ENCODE results near the gene TNS1. TPM values are rescaled to one million over a fixed set of nuclear protein-coding genes. Genes with fewer than 3 reads are reported as not detected.

The TNS1 gene
- total RNA-seq, 2 donors from 2014 or later, result 168 to 174 TPM

DNA sequence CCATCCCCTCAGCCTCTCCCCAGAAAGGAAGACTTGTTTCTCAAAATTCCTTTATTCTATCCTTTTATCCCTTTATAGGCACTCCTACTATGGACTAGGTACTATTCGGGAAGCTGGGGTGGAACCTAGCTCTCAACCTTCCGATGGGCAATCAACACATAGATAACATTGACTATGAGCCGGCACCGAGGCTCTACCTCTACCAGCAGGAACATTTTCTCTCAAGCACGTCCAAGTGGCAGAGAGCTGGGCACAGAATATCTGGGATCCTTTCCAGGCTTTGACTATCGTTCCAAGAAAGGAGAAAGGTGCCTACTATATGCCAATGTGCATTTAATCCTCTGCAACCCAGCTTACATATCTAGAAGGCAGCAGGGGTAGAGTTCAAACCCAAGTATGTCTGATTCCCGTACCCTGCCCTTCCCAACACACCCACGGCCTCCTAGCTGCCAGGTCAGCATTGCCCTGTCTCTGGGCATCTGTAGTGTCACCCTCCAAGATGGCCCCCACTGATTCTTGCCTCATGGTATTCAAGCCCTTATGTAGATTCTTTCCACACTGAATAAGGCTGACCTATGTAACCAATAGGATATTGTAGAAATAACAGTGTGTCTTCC is 28.3 kb downstream of the TNS1 start:
- intact Hi-C loops (cut with DNase I), result no loop called here
- no peak overlapping the region for H3K27ac ChIP-seq
- ATAC-seq, result peak; percentile 29
- peaks cover 17% of the 10 kb centered on the region for H3K4me1 ChIP-seq
- no peaks in the 10 kb centered on the region for H3K9me3 ChIP-seq
- WGBS, 2 donors, result 19 to 32% methylated on average over 8 of the region's 8 CpGs
- peak in 2 of 4 donors; percentile 11 to 37 for DNase-seq
- TF ChIP-seq CTCF (IDR thresholded peaks at IDR 0.05) (no peak), POLR2A (IDR thresholded peaks at IDR 0.05) (no peak)
- no peaks in the 10 kb centered on the region for H3K27me3 ChIP-seq
- H3K4me3 ChIP-seq, result no peak overlapping the region
- no peaks in the 10 kb centered on the region for H3K36me3 ChIP-seq (replicated peaks in 1 of 2; ENCODE audit: insufficient read depth in 1 of 2, low read depth in 2 of 2)

GRCh38 chr2:217973008-217973787 is 29.6 kb downstream of the TNS1 start:
- peak in 2 of 4 donors; percentile 4 to 5 for DNase-seq

DNA sequence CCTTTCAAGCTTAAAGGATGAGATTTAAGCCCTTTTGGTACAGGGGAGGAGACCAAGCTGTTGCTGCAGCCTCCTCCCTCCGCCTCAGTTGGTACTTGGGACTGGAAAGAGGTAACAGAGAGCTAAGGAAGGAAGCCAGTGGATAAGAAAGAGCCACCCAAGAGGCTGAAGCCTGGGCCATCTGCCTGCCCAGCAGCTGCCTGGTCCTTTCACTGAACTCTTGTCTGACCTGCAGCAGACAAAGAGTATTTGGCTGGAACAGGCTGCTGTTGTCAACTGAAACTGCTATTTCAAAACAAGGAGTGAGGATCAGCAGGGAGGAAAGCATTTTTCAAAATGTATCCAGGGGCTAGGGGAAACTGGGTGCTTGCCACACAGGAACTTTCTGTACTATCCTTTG is 30.3 kb downstream of the TNS1 start:
- no peaks in the 10 kb centered on the region for H3K9me3 ChIP-seq
- WGBS, 2 donors, result 70 to 75% methylated on average over 1 of the region's 1 CpG
- no peaks in the 10 kb centered on the region for H3K36me3 ChIP-seq (replicated peaks in 1 of 2; ENCODE audit: insufficient read depth in 1 of 2, low read depth in 2 of 2)
- no peak for TF ChIP-seq CTCF (IDR thresholded peaks at IDR 0.05)
- TF ChIP-seq POLR2A (IDR thresholded peaks at IDR 0.05), result no peak
- H3K4me3 ChIP-seq, result no peak overlapping the region
- peak in 2 of 4 donors; percentile 5 to 7 for DNase-seq
- H3K27me3 ChIP-seq, result no peaks in the 10 kb centered on the region
- peak overlapping the region in 1 of 4 donors; percentile 8 for H3K27ac ChIP-seq
- ATAC-seq, result no peak
- H3K4me1 ChIP-seq, result peaks cover 8% of the 10 kb centered on the region
- intact Hi-C loops (cut with DNase I), result no loop called here

More at GRCh38 chr2:217973008-217973787, 29.6 kb downstream of the TNS1 start:
- WGBS, 2 donors, result 87 to 91% methylated on average over 11 of the region's 11 CpGs
- Histone ChIP-seq H3K9me3 (no peaks in the 10 kb centered on the region), H3K36me3 (replicated peaks in 1 of 2; ENCODE audit: insufficient read depth in 1 of 2, low read depth in 2 of 2) (no peaks in the 10 kb centered on the region), H3K27ac (no peak overlapping the region), H3K27me3 (no peaks in the 10 kb centered on the region), H3K4me3 (no peak overlapping the region), H3K4me1 (peaks cover 8% of the 10 kb centered on the region)
- intact Hi-C loops (cut with DNase I), result no loop called here
- TF ChIP-seq POLR2A (IDR thresholded peaks at IDR 0.05) (no peak), CTCF (IDR thresholded peaks at IDR 0.05) (no peak)
- ATAC-seq, result no peak

DNA sequence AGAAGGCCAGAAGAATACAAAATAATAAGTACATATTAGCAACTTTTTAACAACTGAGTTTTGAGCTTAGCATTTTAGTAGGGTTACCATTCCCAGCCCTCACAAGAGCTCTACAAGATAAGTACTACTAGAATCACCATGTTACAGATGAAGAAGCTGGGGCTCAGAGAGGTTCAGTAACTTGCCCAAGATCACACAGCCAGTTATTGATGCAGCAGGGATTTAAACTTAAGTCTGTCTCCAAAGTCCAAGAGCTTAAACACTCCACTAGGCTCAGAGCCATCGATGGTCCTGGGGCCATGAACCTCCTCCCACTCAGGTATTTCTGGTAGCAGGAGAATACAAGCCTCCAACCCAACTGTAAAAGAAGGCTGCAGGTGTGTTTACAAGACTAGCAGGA is 30.8 kb downstream of the TNS1 start:
- ATAC-seq (no peak), DNase-seq (no peak)
- WGBS, 2 donors, result 63 to 75% methylated on average over 1 of the region's 1 CpG
- intact Hi-C loops (cut with DNase I), result no loop called here
- H3K4me3 ChIP-seq, result no peak overlapping the region
- no peaks in the 10 kb centered on the region for H3K36me3 ChIP-seq (replicated peaks in 1 of 2; ENCODE audit: insufficient read depth in 1 of 2, low read depth in 2 of 2)
- H3K27me3 ChIP-seq, result no peaks in the 10 kb centered on the region
- no peak for TF ChIP-seq CTCF (IDR thresholded peaks at IDR 0.05)
- no peak for TF ChIP-seq POLR2A (IDR thresholded peaks at IDR 0.05)
- no peaks in the 10 kb centered on the region for H3K9me3 ChIP-seq
- peaks cover 8% of the 10 kb centered on the region for H3K4me1 ChIP-seq
- peak overlapping the region in 1 of 4 donors; percentile 8 for H3K27ac ChIP-seq
